ENCODE results near the gene TGFBR3.
"Not testable (repeated sequence)": the region's sequence is repeated elsewhere in the genome, so short reads cannot be mapped to it uniquely, and the experiment has no call there.

TGFBR3 gene

DNA sequence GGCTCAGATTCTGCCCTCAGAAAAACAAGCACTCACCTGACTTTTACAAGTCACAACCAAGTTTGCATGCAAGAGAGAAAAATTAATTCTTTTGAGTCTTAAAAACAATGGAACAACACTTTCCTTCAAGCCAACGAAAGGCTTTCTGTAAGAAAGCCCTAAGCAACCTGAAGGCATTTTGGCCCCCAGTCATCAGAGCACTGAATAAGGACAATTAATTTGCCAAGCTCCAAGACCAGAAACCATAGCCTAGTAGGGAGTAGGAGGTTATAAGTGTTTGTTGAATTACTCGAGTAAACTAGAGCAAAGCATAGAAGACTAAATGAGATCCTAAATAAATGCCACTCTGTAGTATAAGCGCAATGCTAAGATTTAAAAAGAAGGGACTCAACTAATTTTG is 4.7 kb downstream of the TGFBR3 start:
- no peak for DNase-seq

DNA sequence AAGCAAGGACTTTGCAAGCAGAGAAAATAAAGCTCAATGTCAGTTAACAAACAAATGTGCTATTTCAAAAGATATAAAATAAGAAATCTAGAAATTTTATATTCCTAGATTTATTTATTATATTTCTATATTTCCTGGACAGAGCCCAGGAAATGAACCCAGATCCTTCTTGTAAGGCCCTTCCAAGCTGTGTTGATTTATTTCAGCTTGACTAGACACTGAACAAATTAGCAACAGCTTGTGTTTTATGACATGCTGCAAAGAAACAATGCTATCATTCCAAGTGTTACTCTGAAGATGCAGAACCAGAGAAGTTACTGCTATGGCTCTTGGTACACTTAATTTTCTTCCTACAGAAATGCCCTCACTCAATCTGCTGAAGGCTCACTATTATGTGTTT is 6.2 kb downstream of the TGFBR3 start:
- DNase-seq: no peak

DNA sequence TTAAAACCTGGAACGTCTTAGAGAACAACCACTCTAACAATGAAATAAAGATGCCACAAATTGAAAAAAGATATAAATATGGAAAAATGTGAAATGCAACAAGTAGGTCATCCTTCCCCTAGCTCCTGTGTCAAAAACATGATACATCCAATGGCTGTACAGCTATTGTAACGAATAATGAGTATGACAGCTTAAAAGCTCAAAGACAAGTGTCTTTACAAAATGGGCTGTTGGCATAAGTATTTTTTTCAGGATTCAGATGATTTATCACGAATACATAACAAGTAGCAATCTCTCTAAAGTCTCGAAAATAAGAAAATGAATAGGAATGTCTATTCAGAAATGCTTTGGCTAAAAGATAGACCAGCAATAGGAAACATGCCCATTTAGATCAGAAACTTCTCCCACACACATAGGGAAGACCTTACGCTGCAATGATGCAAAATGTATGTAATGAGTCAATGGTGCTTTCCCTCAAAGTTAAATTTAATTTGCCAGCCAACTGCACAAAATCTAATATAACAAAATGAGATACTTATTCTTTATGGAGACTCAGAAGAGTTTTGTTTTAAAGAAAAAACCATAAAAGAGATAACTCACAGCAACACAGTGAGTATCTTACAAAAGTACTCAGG is 8.3 kb downstream of the TGFBR3 start:
- DNase-seq: no peak

- DNase-seq: no peak
Measured at GRCh38 chr1:91876781-91877573, 9.0 kb downstream of the TGFBR3 start.

DNA sequence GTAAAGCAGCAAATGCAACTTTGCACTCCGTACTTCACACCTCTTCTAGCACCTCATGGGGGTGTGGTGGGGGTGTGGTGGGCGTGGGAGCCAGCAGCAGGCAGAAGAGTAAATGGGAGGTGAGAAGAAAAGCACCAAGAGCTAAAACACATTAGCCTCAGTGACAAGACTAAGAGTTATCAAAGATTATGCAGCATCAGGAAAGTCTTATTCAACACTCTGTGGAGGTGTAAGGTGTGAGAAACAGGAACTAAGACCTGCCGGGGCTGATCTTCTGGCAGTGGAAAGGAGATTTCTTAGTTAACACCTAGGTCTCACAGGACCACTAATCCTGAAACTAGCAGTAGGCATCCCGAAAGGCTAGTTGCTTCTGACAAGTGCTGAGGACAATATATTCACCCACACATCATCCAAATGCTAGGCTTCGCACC is 9.9 kb downstream of the TGFBR3 start:
- DNase-seq: no peak

- DNase-seq: no peak
Measured at GRCh38 chr1:91874167-91874566, 11.8 kb downstream of the TGFBR3 start.

- no peak for DNase-seq
Measured at GRCh38 chr1:91872559-91873081, 13.3 kb downstream of the TGFBR3 start.

GRCh38 chr1:91872000-91872399 is 14.0 kb downstream of the TGFBR3 start:
- no peak for DNase-seq

- no peak for DNase-seq
Measured at GRCh38 chr1:91870322-91870721, 15.6 kb downstream of the TGFBR3 start.

- DNase-seq: no peak
Measured at GRCh38 chr1:91866425-91866824, 19.5 kb downstream of the TGFBR3 start.

- DNase-seq: no peak
Measured at GRCh38 chr1:91864017-91864700, 21.8 kb downstream of the TGFBR3 start.

DNA sequence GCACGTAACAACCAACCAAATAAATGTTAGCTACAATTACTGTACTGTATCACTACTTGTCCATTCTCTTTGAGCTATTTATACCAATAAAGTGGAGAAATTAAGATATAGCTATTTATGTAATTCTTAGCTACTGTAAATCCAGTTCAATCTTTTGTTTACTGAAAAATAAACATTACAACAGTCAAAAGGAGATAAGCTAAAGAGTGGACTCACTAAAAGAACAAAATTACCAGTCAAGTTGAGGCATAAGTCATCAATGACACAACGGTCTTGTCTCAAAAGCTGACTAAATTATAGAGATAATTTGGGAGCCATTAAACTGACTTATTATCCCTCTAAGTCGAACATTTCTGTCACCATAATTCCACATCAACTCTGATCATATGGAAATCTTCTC is 22.5 kb downstream of the TGFBR3 start:
- no peak for DNase-seq

- no peak for DNase-seq
Measured at GRCh38 chr1:91862120-91862519, 23.8 kb downstream of the TGFBR3 start.

GRCh38 chr1:91857557-91858239 is 28.3 kb downstream of the TGFBR3 start:
- no peak for DNase-seq

- no peak for DNase-seq
Measured at GRCh38 chr1:91856996-91857395, 29.0 kb downstream of the TGFBR3 start.

DNA sequence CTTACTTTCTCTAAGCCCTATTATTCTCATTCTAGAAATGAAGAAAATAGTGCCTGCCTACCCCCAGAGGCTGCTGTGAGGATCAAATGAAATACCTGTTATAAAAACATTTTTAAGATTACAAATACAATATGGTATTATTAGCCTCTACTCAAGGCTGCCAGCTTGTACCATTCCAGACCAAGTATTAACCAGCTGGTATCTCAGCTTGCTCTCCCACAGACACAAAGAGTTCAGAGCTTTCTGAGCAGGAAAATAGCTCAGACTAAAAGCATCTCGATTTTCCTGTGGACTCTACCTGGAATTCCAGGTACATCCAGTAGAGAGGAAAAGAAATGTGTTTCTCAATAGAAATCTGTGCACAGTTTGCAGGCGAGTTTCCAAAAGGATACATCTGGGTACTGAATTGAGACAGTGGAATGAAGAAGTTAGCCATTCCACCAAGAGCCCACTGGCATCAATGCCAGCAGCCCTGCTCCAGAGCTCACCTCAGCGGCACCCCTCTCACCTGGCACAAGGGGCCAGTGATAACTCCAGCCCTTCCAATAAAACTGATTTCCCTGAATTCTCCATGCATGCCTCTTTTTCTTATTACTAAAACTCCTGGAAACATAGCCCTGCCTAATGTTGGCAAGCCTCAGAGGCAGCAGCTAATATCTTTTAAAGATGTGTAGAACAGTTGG is 31.0 kb downstream of the TGFBR3 start:
- DNase-seq: no peak

- DNase-seq: no peak
Measured at GRCh38 chr1:91853397-91853796, 32.6 kb downstream of the TGFBR3 start.

DNA sequence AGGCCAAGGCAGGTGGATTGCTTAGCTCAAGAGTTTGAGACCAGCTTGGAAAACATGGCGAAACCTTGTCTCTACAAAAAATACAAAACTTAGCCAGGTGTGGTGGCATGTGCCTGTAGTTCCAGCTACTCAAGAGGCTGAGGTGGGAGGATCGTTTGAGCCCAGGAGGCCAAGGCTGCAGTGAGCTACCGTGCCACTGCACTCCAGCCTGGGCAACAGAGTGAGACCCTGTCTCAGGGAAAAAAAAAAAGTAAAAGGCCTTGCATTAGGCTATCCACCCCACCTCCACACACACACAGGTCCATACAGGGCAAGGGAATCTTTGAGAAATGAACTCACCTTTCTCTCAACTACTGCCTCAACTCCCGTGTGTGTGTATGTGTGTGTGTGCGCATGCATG is 33.9 kb downstream of the TGFBR3 start:
- not testable (repeated sequence) for DNase-seq

DNA sequence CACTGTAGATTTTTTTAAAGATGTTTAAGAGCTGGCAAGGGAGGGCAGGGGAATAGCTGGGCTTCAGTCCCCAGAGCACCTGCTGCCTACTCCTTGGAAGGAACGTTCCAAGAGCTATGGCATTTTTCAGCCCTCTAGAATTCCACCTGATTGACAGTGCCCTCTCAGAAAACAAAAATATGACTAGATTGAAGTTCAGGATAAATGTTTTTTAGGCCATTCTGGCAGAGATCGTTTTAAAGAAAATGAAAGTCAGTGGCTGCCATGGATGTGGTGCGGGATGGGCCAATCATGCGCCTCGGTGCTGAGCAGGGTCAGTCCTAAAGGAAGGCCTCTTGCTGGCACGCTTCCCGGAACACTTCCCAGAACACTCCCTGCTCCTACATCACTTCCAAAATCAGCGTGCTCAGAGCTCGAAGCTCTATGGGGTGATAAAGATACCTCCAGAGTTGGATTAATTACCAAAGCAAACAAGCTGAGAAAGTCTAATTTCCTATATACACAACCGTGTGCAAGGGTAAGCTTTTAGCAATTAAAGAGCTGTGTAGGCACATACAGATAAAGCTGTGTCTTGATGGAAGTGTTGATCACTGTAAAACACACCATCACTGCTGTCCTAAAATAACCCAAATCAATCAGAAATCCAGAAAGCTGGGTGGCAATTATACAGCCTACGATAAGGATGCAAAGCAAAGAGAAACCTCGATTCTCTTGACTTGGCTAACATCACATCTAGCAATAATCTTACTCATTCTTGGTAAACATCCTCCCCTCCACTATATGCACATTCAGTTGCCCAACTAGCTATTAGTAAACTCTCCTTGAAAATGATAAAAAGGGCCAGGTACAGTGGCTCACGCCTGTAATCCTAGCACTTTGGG is 34.6 kb downstream of the TGFBR3 start:
- peak; percentile 97 for DNase-seq

DNA sequence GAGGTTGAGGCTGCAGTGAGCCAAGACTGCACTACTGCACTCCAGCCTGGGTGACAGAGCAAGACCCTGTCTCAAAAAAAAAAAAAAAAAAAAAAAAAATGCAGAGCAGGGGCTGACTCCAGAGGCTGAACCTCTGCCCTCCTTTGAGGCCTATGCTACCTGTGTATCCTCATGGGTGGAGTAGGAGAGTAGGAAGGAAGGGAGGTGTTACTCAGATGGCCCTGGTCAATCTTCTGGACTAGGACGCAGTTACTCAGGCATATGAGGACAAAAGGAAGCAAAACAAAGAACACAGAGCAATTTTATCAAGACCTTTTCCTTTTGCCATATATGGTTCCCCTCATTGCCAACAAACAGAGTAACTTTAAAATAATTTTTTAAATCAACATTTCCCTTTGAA is 35.2 kb downstream of the TGFBR3 start:
- no peak for DNase-seq

DNA sequence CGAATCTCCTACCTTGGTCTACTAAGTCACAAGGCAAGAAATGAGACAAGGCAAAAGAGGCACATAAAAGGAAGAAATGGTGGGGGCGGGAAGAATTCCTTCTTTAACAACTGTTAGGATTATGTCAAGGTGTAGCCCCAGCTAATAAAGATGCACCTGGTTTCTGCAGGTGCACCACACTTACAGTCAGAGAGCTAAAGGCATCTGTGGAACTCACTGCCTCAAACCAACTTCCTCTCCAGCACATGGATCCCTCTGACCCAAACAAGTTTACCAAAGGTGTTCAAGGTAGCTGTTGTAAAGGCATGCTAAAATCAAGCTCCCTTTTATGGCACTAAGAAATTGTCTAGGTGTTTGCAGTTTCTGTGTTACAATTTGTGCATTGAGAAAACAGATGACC is 38.1 kb downstream of the TGFBR3 start:
- DNase-seq: no peak

DNA sequence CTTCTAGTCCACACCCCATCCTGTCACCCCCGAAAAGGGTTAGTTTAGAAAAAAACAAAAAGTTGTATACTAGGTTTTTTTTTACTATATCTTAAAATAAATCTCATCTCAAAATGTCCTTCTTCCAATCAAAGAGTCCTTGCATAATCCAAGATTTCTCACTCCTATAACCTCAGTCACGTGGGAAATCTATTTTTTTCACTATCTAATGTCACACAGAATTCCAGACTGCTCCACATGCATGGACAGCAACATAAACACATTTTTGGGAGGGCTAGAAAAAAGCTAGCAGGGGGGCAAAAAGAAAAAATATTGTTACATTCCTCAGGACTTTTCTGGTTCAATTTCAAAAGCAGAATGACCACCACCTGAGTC is 39.3 kb downstream of the TGFBR3 start:
- DNase-seq: no peak
